Measurements from ENCODE around the gene PRKAR1B.

DNA sequence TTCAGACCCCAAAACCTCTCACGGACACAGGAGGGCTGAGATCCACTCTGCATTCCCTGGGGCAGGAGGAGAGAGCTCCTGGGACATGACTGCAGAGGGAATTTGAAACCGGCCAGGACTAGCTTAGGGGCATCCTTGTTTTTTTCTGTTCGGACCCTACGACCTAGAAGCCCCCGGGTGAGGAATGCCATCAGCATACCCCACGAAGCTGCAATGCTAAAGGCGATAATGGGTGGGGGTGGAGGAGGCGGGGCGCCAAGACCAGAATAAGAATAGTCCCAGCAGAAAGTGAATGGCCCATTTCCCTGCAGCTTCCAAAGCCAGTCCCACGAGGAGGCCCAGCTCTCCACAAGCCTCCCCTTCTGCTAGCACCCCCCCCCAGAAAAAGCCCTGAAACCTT is 211.5 kb downstream of the PRKAR1B start:
- TF ChIP-seq, protein P1, sequence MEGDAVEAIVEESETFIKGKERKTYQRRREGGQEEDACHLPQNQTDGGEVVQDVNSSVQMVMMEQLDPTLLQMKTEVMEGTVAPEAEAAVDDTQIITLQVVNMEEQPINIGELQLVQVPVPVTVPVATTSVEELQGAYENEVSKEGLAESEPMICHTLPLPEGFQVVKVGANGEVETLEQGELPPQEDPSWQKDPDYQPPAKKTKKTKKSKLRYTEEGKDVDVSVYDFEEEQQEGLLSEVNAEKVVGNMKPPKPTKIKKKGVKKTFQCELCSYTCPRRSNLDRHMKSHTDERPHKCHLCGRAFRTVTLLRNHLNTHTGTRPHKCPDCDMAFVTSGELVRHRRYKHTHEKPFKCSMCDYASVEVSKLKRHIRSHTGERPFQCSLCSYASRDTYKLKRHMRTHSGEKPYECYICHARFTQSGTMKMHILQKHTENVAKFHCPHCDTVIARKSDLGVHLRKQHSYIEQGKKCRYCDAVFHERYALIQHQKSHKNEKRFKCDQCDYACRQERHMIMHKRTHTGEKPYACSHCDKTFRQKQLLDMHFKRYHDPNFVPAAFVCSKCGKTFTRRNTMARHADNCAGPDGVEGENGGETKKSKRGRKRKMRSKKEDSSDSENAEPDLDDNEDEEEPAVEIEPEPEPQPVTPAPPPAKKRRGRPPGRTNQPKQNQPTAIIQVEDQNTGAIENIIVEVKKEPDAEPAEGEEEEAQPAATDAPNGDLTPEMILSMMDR (conservative IDR thresholded peaks at IDR 0.05; ENCODE audit: low read length): no peak
- TF ChIP-seq EZH2phosphoT487 (IDR thresholded peaks at IDR 0.05; ENCODE audit: borderline replicate concordance, low read depth, low read length): no peak
